Stimulated activated effector memory CD8-positive, alpha-beta T cell treated with anti-CD3 and anti-CD28 coated beads, Interleukin-12 subunit alpha, Interleukin-12 subunit beta, amount 100 ng/mL, for 72 hours (primary cell): ENCODE data around the gene NDUFA12.
A peak's percentile ranks its signal among the peaks of the same experiment; 100 is the strongest.

Source experiments
- ATAC-seq: fragments of 150-1000 bp; cut with Tn5 transposase; 2 replicates; pipeline ENCODE4 v1.10.0; 2021
- DNase-seq, 2 donors: peaks; one replicate each; pipeline ENCODE4 v3.0.0; 2021 to 2022; ENCODE audit warnings: low spot score in 2 of 2
- H3K27ac Mint-ChIP-seq: one replicate; pipeline ENCODE4 v1.8.0; 2022; ENCODE audit warnings: mild to moderate bottlenecking, mixed read lengths
- H3K36me3 Mint-ChIP-seq: one replicate; pipeline ENCODE4 v1.8.0; 2022; ENCODE audit warnings: mild to moderate bottlenecking, mixed read lengths
- H3K4me1 Mint-ChIP-seq: one replicate; pipeline ENCODE4 v1.8.0; 2022; ENCODE audit warnings: mixed read lengths
- H3K4me3 Mint-ChIP-seq: one replicate; pipeline ENCODE4 v1.8.0; 2022; ENCODE audit warnings: mild to moderate bottlenecking, mixed read lengths
- H3K9me3 Mint-ChIP-seq: one replicate; pipeline ENCODE4 v1.8.0; 2022; ENCODE audit warnings: mixed read lengths

Gene NDUFA12

DNA sequence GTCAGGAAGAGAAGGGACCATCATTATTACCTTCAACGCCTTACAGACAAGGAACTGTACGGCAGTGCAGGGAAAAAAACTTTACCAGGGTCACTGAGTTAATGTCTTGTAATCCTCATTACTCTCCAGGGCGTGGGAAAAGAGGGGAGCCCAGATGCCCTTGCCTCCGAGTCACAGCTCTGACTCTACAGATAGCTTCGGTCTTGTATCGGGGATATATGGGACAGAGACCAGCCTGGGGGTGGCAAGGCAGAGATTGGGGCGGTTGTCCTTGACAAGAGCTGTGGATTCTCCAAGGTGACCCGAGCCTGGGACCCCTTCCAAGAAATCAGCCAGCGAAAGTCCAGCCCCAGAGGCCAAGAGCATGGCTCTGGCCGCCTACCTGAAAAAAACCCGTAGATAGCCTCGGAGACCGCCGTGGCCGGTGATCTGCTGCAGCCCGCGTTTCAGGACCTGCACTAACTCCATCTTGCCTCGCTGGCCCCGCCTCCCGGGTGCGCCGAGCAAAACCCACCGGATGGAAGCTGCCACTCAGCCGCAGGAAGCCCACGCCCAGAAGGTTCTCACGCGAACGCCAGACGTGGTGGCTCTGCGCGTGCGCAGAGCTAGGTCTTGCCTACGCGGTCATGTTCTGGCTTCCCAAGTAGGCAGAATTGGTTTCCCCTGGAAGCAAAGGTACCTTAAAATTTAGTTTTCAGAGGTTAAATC lies at the start of gene NDUFA12:
Gene NDUFA12, minus strand, starts transcription at position 485 of the 708 bp plus-strand sequence. Its CDS starts 17 bp downstream, at position 468.
- ATAC-seq (peak; percentile 99), DNase-seq (peak; percentile 83 to 96)
- Mint-ChIP-seq H3K4me3 (peak within 1 kb of the TSS; percentile 88), H3K9me3 (peaks cover 7% of the 10 kb centered on the region), H3K27ac (peak within 1 kb of the TSS; percentile 92), H3K4me1 (peaks cover 25% of the 10 kb centered on the region), H3K36me3 (peaks cover 59% of the 10 kb centered on the region)

DNA sequence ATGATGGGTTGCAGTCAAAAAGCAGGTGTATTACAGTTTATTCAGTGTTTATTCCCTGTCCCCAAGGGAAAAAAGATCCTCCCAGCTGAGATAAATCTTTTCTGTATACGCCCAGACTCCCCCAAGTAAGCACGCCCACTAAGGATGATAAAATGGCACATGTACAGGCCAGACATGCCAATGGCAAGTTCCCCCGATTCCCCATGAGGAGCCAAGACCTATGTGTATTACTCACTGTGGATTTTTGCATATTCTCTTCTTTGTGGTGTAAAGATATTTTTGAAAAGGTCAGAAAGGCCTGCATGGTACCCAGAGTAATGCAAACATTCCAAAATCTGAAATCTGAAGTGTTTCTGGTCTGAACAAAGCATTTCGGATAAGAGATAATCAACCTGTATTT lies 47.7 kb upstream of the NDUFA12 start:
- Mint-ChIP-seq H3K4me3 (no peak overlapping the region), H3K27ac (no peak overlapping the region), H3K4me1 (no peaks in the 10 kb centered on the region), H3K36me3 (peaks cover 83% of the 10 kb centered on the region), H3K9me3 (no peaks in the 10 kb centered on the region)
- ATAC-seq = no peak
- no peak for DNase-seq

DNA sequence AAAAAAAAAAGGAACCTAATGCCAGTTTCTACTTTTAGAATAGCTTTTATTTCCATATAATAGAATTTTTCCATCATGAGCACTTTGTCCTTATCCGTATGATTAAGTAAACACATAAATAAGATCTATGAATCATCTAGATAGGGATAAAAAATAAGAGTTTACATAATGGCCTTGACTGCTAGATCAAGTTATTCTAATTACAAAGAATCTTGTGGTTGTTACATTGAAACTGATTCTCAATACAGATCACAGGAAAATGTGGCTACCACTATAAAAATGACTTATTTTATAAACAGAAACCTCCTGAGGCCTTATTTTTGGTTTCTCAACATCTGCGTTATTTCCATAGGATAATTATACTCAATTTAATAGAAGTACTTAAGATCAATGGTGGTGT lies 34.4 kb upstream of the NDUFA12 start:
- no peaks in the 10 kb centered on the region for H3K9me3 Mint-ChIP-seq

DNA sequence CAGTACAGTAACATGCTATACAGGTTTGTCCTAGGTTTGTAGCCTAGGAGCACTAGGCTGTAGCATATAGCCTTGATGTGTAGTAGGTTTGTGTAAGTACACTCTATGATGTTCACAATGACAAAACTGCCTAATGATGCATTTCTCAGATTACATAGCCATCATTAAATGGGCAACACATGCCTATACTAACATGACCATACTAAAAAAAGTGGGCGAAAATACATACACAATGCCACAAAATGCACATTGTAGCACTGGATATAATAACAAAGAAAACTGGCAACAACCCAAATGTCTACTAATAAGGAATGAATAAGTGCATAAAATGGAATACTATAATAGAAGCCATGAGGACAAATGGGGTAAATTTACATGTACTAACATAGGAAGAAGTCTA lies 31.3 kb upstream of the NDUFA12 start:
- no peaks in the 10 kb centered on the region for H3K9me3 Mint-ChIP-seq
- no peak overlapping the region for H3K4me3 Mint-ChIP-seq
- H3K27ac Mint-ChIP-seq = no peak overlapping the region
- DNase-seq (no peak), ATAC-seq (no peak)
- no peaks in the 10 kb centered on the region for H3K4me1 Mint-ChIP-seq
- H3K36me3 Mint-ChIP-seq = peaks cover 73% of the 10 kb centered on the region

More for the DNA sequence above, 34.4 kb upstream of the NDUFA12 start:
- H3K4me1 Mint-ChIP-seq = no peaks in the 10 kb centered on the region
- ATAC-seq (no peak), DNase-seq (no peak)
- no peak overlapping the region for H3K27ac Mint-ChIP-seq
- no peak overlapping the region for H3K4me3 Mint-ChIP-seq
- H3K36me3 Mint-ChIP-seq = peaks cover 82% of the 10 kb centered on the region

DNA sequence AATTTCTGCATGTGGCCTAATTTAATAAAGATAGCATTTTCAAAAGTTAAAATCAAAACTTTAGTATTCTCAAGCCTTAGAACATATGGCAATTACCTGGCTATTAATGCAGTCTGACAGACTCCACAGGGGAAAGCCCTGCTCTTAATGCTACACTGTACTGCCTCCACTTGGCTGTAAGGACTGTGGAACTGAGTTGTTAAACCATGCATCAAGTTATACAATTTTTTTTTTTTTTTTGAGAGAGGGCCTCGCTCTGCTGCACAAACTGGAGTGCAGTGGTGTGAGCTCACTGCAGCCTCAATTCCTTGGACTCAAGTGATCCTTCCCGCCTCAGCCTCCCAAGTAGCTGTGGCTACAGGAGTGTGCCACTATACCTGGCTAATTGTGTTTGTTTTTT lies 19.0 kb upstream of the NDUFA12 start:
- H3K27ac Mint-ChIP-seq = no peak overlapping the region
- DNase-seq (no peak), ATAC-seq (no peak)
- H3K36me3 Mint-ChIP-seq = peaks cover 52% of the 10 kb centered on the region
- H3K4me3 Mint-ChIP-seq = no peak overlapping the region
- no peaks in the 10 kb centered on the region for H3K9me3 Mint-ChIP-seq
- no peaks in the 10 kb centered on the region for H3K4me1 Mint-ChIP-seq

DNA sequence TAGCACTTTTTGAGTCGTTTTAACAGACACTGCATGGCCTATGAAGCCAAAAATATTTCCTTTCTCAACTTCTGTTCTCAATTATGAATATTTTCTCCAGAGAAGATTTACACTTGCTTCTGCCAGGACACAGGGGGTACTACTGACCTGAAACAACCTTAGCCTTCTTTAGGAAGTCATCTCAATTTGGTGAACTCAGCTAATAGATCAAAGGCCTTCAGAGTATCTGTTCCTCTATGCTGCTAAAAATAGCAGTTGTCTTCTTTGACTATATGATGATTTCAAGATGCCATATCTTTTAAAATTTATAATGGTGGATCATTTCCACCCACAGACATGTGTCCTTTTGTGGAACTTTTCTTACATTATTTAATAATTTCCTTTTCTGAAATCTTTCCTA lies 14.0 kb upstream of the NDUFA12 start:
- H3K4me3 Mint-ChIP-seq = no peak overlapping the region
- peaks cover 24% of the 10 kb centered on the region for H3K36me3 Mint-ChIP-seq
- no peaks in the 10 kb centered on the region for H3K4me1 Mint-ChIP-seq
- H3K27ac Mint-ChIP-seq = no peak overlapping the region
- DNase-seq (no peak), ATAC-seq (no peak)
- peaks cover 4% of the 10 kb centered on the region for H3K9me3 Mint-ChIP-seq

DNA sequence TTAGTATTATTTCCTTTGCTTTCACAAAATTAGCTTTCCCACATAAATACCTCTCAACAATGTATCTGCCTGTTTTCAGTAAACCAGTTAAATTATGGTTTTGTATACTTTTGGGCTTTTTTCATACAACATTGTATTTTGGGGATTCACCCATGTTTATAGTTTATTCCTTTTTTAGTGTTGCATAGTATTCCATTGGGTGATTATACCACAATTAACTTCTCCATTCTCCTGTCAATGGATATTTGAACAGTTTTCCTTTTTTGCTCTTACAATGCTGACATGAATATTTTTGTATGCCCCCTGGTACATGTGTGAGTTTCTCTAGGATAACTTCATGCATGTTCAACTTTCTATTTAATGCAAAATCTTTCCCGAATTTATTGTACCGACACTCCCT lies 12.6 kb upstream of the NDUFA12 start:
- no peak for ATAC-seq
- no peak overlapping the region for H3K27ac Mint-ChIP-seq
- H3K36me3 Mint-ChIP-seq = peaks cover 16% of the 10 kb centered on the region
- H3K4me1 Mint-ChIP-seq = no peaks in the 10 kb centered on the region
- DNase-seq = no peak
- H3K4me3 Mint-ChIP-seq = no peak overlapping the region
- H3K9me3 Mint-ChIP-seq = peaks cover 4% of the 10 kb centered on the region

DNA sequence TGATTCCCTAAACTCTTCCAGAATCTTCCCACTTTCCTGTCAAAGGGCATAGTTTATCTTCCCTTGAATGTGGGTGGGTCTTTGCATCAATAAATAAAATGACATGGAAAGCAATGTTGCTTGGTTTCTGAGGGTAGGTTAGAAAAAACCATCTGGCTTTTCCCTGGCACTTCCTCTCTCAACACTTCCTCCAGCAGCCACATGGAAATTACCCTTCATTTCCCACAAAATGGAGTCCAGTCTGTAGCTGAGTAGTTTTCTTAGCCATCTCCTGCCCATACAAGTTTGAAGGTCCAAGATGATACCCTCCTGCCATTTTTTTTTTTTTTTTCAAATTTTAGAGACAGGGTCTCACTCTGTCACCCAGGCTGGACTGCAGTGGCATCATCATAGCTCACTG lies 11.1 kb upstream of the NDUFA12 start:
- ATAC-seq = no peak
- no peak for DNase-seq
- H3K27ac Mint-ChIP-seq = no peak overlapping the region
- H3K36me3 Mint-ChIP-seq = peaks cover 12% of the 10 kb centered on the region
- H3K4me1 Mint-ChIP-seq = no peaks in the 10 kb centered on the region
- no peak overlapping the region for H3K4me3 Mint-ChIP-seq
- H3K9me3 Mint-ChIP-seq = peaks cover 4% of the 10 kb centered on the region

DNA sequence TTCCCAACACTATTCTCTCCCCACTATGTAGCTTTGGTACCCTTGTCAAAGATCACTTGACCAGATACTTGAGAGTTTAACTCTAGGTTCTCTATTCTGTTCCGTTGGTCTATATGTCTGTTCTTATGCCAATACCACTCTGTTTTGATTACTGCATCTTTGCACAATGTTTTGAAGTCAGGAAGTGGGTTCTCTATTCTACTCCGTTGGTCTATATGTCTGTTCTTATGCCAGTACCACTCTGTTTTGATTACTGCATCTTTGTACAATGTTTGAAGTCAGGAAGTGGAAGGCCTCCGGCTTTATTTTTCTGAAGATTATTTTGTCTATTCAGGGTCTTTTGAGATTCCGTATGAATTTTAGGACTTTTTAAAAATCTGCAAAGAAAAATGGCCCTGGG lies 2.7 kb upstream of the NDUFA12 start:
- H3K4me1 Mint-ChIP-seq = peaks cover 6% of the 10 kb centered on the region
- peaks cover 34% of the 10 kb centered on the region for H3K36me3 Mint-ChIP-seq
- DNase-seq (no peak), ATAC-seq (no peak)
- H3K4me3 Mint-ChIP-seq = no peak overlapping the region
- peaks cover 7% of the 10 kb centered on the region for H3K9me3 Mint-ChIP-seq
- no peak overlapping the region for H3K27ac Mint-ChIP-seq

DNA sequence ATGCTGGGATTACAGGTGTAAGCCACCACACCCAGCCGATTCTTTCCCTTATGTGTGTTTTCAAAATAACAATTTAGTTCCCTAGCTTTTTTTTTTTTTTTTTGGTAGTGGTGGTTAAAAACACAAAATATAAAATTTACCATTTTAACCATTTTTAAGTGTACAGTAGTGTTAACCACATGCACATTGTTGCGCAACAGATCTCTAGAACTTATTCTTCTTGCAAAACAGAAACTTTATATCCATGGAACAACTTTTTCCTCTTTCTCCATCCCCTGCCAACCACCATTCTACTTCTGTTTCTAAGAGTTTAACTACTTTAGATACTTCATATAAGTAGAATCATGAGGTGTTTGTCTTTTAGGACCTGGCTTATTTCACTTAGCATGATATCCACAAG lies 1.1 kb upstream of the NDUFA12 start:
- Mint-ChIP-seq H3K4me3 (peak overlapping the region; percentile 88), H3K9me3 (peaks cover 7% of the 10 kb centered on the region), H3K4me1 (peaks cover 13% of the 10 kb centered on the region), H3K36me3 (peaks cover 49% of the 10 kb centered on the region), H3K27ac (peak overlapping the region; percentile 71)
- DNase-seq = no peak
- no peak for ATAC-seq

DNA sequence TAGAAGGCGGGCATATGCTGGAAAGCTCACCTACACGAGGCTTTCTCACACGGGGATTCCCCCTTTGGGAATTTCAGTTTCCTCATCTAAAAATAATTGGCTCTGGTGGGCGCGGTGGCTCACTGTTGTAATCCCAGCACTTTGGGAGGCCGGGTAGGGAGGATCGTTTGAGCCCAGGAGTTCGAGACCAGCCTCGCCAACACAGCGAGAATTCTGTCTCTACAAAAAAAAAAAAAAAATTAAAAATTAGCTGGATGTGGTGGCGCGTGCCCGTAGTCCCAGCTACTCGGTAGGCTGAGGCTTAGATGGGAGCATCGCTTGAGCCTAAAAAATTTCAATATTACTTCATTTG lies 400 bp upstream of the NDUFA12 start:
- Mint-ChIP-seq H3K27ac (peak overlapping the region; percentile 92), H3K9me3 (peaks cover 7% of the 10 kb centered on the region), H3K4me1 (peaks cover 20% of the 10 kb centered on the region), H3K36me3 (peaks cover 54% of the 10 kb centered on the region), H3K4me3 (peak overlapping the region; percentile 88)
- no peak for DNase-seq
- no peak for ATAC-seq

DNA sequence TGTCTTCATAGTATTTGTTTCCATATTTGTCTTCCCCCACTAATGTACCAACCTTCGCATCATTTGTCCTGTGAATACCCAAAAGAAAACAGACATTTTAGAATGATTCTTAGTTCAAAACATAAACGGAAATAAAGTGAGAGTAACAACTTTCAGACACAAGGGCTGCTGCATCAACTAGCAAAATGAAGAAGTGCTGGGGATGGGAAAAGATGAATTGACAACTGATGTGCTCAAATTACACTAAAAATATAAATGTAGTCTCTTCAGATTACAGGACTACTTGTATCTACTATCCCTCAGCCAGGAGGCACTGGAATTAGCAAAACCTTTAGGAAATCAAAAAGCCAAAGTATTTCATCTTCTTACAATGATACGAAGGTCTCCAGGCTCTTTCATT lies 743 bp downstream of the NDUFA12 start:
- ATAC-seq (no peak), DNase-seq (no peak)
- Mint-ChIP-seq H3K36me3 (peaks cover 63% of the 10 kb centered on the region), H3K9me3 (peaks cover 7% of the 10 kb centered on the region), H3K27ac (peak overlapping the region; percentile 92), H3K4me1 (peaks cover 29% of the 10 kb centered on the region), H3K4me3 (peak overlapping the region; percentile 88)

DNA sequence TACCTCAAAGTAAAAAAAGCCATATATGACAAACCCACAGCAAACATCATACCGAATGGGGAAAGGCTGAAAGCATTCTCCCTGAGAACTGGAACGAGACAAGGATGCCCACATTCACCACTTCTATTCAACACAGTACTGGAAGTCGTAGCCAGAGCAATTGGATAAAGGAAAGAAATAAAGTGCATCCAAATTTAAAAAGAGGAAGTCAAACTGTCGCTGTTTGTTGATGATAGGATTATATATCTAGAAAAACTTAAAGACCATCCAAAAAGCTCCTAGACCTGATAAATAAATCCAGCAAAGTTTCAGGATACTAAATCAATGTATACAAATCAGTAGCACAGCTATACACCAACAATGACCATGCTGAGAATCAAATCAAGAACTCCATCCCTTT lies 5.2 kb downstream of the NDUFA12 start:
- Mint-ChIP-seq H3K4me1 (peaks cover 35% of the 10 kb centered on the region), H3K27ac (no peak overlapping the region), H3K9me3 (no peaks in the 10 kb centered on the region), H3K36me3 (peaks cover 76% of the 10 kb centered on the region), H3K4me3 (no peak overlapping the region)
- ATAC-seq (no peak), DNase-seq (no peak)

DNA sequence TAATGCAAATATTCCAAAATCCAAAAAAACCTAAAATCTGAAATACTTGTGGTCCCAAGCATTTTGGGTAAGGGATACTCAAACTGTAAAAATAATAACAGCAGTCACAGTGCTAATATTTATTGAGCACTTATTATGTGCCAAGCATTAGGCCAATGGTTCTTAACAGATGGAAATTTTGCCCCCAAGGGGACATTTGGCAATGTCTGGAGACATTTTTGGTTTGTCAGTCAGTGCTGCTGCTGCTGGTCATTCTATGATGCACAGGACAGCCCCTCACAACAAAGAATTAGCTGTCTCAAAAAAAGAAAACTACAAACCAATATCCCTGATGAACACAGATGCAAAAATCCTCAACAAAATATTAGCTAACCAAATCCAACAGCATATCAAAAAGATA lies 5.8 kb downstream of the NDUFA12 start:
- Mint-ChIP-seq H3K27ac (no peak overlapping the region), H3K4me1 (peaks cover 33% of the 10 kb centered on the region), H3K9me3 (no peaks in the 10 kb centered on the region), H3K4me3 (no peak overlapping the region), H3K36me3 (peaks cover 77% of the 10 kb centered on the region)
- ATAC-seq (no peak), DNase-seq (no peak)

DNA sequence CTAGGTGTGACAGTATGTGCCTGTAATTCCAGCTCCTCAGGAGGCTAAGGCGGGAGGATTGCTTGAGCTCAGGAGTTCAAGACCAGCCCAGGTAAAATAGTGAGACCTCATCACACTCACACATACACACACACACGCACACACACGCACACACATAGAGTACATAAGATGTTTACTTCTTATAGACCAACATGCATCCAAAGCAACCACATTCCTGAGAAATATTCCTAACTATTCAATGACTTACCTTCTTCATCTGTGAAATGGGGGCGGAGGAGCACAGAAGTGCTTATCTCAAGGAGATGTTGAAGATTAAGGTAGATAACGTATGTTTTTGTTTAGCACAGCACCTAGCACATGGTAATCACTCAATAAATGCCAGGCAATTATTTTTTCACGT lies 6.4 kb downstream of the NDUFA12 start:
- Mint-ChIP-seq H3K36me3 (peaks cover 77% of the 10 kb centered on the region), H3K4me1 (peaks cover 29% of the 10 kb centered on the region), H3K4me3 (no peak overlapping the region)

DNA sequence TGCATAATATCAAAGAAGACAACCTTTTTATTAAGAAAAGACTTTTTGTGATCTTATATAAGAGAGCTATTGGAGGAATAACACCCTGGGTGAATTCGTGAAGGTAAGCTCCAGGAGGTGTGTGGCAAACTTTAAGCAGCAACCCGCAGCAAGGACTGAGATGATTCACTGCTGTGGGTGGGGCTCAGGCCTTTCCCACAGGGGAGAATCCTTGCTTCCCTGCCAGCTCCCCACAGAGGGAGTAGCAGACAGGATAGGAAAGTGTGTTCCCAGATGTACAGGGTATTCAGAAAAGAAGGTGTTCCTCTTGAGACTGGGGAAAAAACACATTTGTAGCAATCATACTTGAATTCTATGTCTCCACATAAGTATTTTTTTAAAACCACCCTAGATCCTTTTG lies 9.2 kb downstream of the NDUFA12 start:
- no peak overlapping the region for H3K27ac Mint-ChIP-seq
- peaks cover 30% of the 10 kb centered on the region for H3K4me1 Mint-ChIP-seq
- ATAC-seq (no peak), DNase-seq (no peak)
- peaks cover 74% of the 10 kb centered on the region for H3K36me3 Mint-ChIP-seq
- no peaks in the 10 kb centered on the region for H3K9me3 Mint-ChIP-seq
- no peak overlapping the region for H3K4me3 Mint-ChIP-seq

More for the DNA sequence above, 6.4 kb downstream of the NDUFA12 start:
- Mint-ChIP-seq H3K27ac (no peak overlapping the region), H3K9me3 (no peaks in the 10 kb centered on the region)
- ATAC-seq = no peak
- no peak for DNase-seq
